Activated gamma-delta T cell treated with anti-CD3 and anti-CD28 coated beads, Interleukin-2, amount 50 U/mL, for 16 hours (primary cell): Measurements from ENCODE around the gene LRP4.
"Not testable (repeated sequence)": the region's sequence is repeated elsewhere in the genome, so short reads cannot be mapped to it uniquely, and the experiment has no call there.

Experiments used
- DNase-seq: peaks from one replicate; pipeline ENCODE4 v3.0.0-alpha.2; 2020; ENCODE audit warnings: low read depth

The LRP4 gene

DNA sequence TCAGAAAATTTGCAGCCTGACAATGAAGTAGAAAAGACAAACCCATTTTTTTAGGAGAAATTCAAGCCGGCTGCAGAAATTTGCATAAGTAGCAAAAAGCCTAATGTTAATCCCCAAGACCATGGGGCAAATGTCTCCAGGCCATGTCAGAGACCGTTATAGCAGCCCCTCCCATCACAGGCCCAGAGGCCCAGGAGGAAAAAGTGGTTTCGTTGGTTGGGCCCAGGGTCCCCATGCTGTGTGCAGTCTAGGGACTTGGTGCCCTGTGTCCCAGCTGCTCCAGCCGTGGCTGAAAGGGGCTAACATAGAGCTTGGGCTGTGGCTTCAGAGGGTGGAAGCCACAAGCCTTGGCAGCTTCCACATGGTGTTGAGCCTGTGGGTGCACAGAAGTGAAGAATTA is 9.6 kb upstream of the LRP4 start:
- not testable (repeated sequence) for DNase-seq

GRCh38 chr11:46920755-46921154 is 2.4 kb upstream of the LRP4 start:
- DNase-seq, result no peak

GRCh38 chr11:46918788-46919513 is 601 bp upstream of the LRP4 start:
- DNase-seq, result no peak

DNA sequence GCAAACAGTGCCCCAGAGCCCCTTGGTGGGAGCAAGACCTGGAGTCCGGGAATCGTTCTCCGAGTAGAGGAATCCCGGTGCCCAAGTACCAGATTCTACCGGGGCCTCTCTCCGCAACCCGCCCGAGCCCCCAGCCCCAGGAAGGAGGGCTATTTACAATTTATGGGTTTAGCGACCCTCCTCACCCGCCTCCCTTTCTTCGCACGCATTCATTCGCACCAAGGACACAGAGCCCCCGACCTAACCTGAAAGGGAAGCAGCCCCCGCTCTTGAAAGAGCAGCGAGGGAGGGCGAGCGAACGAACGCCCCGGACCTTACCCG is 628 bp downstream of the LRP4 start:
- no peak for DNase-seq

DNA sequence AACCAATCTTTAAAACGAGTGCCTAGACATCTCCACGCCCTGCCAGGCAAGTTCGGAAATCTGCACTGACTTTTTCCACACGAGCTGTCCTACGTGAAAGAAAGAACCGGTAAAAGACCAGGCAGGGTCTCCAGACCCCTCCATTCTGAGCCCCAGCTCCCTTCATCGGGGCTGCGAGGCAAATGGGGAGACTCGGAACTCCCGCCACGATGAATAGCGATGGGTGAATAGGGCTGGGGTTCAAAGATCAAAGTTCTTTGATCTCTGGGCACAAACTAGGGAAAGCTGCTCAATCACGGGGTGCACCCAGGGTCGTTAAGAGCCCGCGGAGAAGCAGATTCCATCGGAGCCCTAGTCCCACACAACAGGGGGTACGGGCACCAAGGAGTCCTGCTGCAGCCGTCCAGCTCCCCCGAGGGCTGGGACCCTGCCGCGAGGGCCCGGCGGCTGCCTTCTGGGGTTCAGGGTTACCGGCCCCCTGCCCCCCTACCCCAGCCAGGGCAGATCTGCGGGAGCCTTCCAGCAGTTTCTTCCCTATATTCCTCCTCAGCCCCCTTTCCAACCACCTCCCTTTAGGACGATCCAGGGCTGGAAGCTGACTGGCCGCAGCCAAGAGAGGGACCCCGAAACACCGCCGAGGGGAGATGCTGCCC is 1.1 kb downstream of the LRP4 start:
- DNase-seq, result no peak

DNA sequence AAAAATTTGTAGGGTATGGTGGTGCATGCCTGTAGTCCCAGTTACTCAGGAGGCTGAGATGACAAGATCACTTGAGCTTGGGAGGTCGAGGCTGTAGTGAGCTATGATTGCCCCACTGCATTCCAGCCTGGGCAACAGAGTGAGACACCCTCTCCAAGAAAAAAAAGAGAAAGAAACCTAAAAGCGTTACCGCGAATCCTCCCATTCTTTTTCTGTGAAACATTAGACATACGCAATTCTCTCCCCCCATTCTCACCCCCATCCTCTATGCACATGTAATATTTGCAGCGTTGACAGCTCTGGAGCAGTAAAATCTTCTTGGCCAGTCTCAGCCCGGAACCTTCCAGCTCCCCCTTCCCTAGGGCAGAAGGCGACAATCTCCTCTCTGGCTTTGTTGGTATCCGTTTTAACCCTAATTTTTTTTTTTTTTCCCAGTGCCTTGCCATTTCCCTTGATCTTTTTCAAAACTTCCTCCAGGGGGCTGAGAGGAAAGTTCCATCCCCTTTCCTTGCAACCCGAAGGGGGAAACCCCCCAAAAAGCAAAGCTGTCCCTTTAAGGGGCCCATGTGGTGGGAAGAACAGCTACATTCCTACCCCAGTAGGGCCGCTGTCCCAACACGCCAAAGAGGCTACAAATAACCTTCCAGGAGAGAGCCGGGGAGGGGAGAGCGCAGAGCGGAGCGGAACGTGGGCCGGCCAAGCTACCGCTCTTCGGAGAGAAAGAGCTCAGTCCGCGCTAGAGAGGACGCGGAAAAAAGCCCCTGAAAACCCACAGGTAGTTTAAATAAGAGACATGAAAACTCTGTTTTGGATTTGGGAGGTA is 1.9 kb downstream of the LRP4 start:
- no peak for DNase-seq

GRCh38 chr11:46914910-46915309 is 3.4 kb downstream of the LRP4 start:
- DNase-seq, result no peak

GRCh38 chr11:46914363-46914762 is 4.0 kb downstream of the LRP4 start:
- no peak for DNase-seq

DNA sequence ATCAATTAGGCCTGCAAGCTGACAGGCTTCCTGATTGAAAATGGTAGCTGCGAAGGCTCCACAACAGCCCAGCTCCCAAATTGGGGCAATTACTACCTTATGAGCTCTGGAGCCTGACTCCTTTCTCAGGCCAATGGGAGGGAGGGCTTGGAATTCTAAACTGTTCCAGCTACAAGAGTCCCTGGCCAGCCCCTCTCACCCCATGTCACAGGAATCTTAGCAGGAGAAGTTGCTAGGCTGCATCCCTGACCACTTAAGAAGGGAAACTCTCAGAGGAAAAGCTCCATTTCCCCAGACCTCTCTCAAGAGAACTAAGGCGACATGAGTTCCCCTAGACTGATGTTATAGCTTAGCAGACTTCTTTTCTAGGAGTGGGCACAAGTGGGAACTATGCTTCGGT is 4.9 kb downstream of the LRP4 start:
- DNase-seq, result no peak

- no peak for DNase-seq
Measured at GRCh38 chr11:46912526-46913150, 5.7 kb downstream of the LRP4 start.

GRCh38 chr11:46907606-46908005 is 10.7 kb downstream of the LRP4 start:
- DNase-seq, result no peak

GRCh38 chr11:46906609-46907041 is 11.7 kb downstream of the LRP4 start:
- DNase-seq, result no peak

DNA sequence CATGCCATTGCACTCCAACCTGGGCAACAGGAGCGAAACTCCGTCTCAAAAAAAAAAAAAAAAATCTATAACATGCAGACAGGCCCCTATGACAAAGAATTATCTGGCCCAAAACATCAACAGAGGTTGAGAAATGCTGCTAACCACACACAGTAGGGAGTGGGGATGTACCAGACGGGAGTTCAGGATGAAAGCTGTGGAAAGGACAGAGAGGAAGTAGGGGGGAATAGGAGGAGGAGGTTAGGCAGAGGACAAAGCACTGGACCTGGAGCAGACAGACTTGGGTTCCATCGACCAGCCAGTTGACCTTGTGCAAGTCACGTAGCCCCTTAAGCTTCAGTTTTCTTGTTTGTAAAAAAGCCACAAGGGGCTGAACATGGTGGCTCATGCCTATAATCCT is 12.5 kb downstream of the LRP4 start:
- no peak for DNase-seq

GRCh38 chr11:46903846-46904245 is 14.5 kb downstream of the LRP4 start:
- DNase-seq, result no peak

DNA sequence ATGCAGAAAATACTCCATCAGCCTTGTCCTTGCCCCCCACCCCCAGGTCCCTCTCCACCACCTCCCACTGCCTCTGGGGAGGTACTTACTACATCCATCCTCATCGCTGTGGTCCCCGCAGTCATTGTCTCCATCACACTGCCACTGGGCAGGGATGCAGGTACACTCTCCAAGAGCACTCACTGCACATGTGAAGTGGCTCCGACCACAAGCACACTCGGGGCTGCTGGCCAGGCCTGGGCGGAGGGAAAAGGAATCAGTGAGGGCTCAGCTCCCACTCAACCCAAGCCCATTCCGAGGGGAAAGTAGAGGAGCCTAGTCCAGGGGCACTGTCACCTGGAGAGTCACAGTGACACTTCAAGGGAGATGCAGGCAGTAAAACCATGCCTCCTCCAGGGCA is 15.7 kb downstream of the LRP4 start:
- no peak for DNase-seq

- no peak for DNase-seq
Measured at GRCh38 chr11:46901156-46901555, 17.2 kb downstream of the LRP4 start.

DNA sequence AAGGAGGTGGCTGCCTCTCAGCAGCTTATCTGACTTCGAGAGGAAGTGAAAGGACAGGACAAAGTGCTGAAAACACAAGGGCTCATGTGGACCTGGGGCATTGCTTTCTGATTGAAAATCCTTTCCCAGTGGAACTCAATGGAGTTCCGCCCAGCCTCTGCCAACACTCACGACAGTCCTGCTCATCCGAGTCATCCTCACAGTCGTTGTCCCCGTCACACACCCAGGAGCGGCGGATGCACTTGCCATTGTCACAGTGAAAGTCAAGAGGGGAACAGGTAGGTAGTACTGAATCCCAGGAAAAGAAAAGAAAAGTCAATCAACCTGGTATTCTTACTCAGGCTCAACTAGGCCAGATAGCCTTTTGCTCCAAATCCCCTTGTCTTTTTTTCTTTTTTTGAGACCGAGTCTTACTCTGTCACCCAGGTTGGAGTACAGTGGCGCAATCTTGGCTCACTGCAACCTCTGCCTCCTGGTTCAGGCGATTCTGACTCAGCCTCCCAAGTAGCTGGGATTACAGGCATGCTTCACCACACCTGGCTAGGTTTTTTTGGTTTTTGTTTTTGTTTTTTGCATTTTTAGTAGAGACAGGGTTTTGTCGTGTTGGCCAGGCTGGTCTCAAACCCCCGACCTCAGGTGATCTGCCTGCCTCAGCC is 18.1 kb downstream of the LRP4 start:
- DNase-seq, result no peak

GRCh38 chr11:46899501-46900025 is 18.8 kb downstream of the LRP4 start:
- no peak for DNase-seq

- no peak for DNase-seq
Measured at GRCh38 chr11:46898396-46899095, 19.8 kb downstream of the LRP4 start.

DNA sequence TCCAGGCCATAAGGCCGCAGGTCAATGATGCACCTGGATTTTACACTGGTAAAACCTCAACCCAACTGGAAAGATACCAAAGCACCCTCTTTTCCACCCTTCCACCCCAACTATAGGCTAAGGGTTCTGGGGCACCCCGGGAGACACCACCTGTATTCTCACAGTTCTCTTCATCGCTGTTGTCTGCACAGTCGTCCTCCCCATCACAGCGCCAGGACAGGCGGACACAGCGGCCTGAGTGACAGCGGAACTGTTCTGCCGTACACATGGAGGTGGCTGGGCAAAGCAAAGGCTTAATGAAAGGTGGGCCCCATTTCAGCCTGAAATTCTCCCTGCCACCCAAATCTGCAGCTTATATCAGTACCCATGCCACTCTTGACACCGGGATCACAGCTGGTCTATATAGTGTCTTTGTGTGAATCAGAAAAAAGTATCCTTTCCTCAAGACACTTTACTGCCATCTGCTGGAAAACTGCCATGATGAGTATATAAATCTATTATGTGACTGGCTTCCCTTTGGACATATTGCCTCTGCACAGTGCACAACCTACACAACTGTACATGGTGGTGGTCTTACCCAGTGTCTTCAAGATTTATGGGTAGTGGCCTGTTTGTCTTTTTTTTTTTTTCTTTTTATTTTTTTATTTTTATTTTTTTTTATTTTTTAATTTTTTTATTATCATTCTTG is 21.5 kb downstream of the LRP4 start:
- no peak for DNase-seq

- no peak for DNase-seq
Measured at GRCh38 chr11:46895821-46896220, 22.5 kb downstream of the LRP4 start.
